Body of pancreas (tissue), 4 donors: ENCODE data around the gene PROCR. TPM values are rescaled to one million over a fixed set of nuclear protein-coding genes. Genes with fewer than 3 reads are reported as not detected.
"Not testable (repeated sequence)": the region's sequence is repeated elsewhere in the genome, so short reads cannot be mapped to it uniquely, and the experiment has no call there.

Experiments used
- ATAC-seq: fragments of 150-250 bp; one replicate; pipeline ENCODE4 v1.9.1; 2016
- DNase-seq, 4 donors: peaks; one replicate each; pipeline ENCODE4 v3.0.0-alpha.2; 2019
- H3K27ac ChIP-seq, 4 donors: fragments of 200-600 bp; sonication (generic); 1 replicate in 3 of 4; 2 replicates in 1 of 4; pipeline versions ENCODE4 v1.5.1 to v1.6.1; 2016 to 2019; ENCODE audit warnings: mild to moderate bottlenecking in 1 of 4, mixed read lengths in 1 of 4, moderate library complexity in 1 of 4
- H3K27me3 ChIP-seq, 2 donors: fragments of 200-600 bp; sonication (generic); one replicate each; pipeline ENCODE4 v1.6.0; 2016; ENCODE audit warnings: mild to moderate bottlenecking in 1 of 2
- H3K36me3 ChIP-seq, 2 donors: fragments of 200-600 bp; sonication (generic); replicated peaks in 1 of 2; 2 replicates each; pipeline ENCODE4 v1.5.1; 2016; ENCODE audit warnings: low read depth in 2 of 2; ENCODE audit not compliant: insufficient read depth in 1 of 2
- H3K4me1 ChIP-seq: fragments of 200-600 bp; sonication (generic); one replicate; pipeline ENCODE4 v1.6.0; 2016
- H3K4me3 ChIP-seq, 2 donors: fragments of 200-600 bp; sonication (generic); 1 replicate in 1 of 2; 2 replicates in 1 of 2; pipeline ENCODE4 v1.5.1; 2016 to 2019
- H3K9me3 ChIP-seq, 3 donors: fragments of 200-600 bp; sonication (generic); 1 replicate in 2 of 3; 2 replicates in 1 of 3; pipeline ENCODE4 v1.5.1; 2016
- POLR2A ChIP-seq, 3 donors: fragments of 450-650 bp; IDR thresholded peaks; one replicate each; pipeline ENCODE4 v1.6.1; 2016; ENCODE audit warnings: antibody characterized with exemption in 3 of 3, mild to moderate bottlenecking in 2 of 3
- WGBS, 2 donors: methylation state at CpG; one replicate each; pipeline ENCODE4 v1.1.5; 2017; 5-methylcytosine and 5-hydroxymethylcytosine counted together
- intact Hi-C: fragments of 100-400 bp; cut with DNase I; formaldehyde crosslinking; loops from one replicate; pipeline ENCODE4 v1.15.1; 2023
- total RNA-seq, 2 donors: library from RNA; depleted of rRNA; stranded (reverse); fragments of >200 nt; gene quantifications; one replicate each; pipeline ENCODE4 v1.1.0, GENCODE V29; 2016
- TF ChIP-seq, protein P1 (sequence below), 7 experiments: fragments of 450-650 bp in 4 of 7; fragments of 200-600 bp in 3 of 7; sonication (generic) in 3 of 7; IDR thresholded peaks; one replicate each; pipeline ENCODE4 v1.5.1; 2016 to 2019; ENCODE audit warnings: antibody characterized with exemption in 7 of 7

The PROCR gene
- total RNA-seq, 2 donors from 2014 or later, result 4.0 to 14.8 TPM

DNA sequence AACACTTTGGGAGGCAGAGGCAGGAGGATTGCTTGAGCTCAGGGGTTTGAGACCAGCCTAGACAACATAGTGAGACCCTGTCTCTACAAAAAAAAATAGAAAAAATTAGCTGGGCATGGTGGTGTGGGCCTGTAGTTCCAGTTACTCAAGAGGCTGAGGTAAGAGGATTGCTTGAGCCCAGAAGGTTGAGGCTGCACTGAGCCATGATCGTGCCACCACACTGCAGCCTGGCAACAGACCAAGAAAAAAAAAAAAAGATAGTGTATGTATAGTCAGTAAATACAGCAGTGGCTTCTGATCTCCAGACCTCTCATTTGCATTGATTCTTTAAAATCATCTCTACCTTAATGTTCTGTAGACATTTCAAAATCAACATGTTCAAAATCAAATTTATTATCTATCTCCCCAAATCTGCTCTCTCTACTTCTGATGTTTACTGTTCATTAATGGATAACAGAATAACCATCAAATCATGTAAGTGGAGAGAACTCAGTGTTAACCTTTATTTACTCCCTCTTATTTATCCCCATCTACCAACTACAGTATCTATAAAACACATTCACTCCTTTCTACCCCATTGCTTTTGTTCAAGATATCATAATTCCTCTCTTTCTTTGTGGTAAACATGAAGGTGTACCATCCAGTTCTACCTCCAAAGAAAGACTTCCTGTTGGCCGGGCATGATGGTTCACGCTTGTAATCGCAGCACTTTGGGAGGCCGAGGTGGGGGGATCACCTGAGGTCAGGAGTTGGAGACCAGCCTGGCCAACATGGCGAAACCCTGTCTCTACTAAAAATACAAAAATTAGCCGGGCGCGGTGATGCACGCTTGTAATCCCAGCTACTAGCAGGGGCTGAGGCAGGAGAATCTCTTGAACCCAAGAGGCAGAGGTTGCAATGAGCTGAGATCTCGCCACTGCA, 7.7 kb downstream of the PROCR start:
- 73 to 76% methylated on average over 11 of the region's 11 CpGs for WGBS, 2 donors

DNA sequence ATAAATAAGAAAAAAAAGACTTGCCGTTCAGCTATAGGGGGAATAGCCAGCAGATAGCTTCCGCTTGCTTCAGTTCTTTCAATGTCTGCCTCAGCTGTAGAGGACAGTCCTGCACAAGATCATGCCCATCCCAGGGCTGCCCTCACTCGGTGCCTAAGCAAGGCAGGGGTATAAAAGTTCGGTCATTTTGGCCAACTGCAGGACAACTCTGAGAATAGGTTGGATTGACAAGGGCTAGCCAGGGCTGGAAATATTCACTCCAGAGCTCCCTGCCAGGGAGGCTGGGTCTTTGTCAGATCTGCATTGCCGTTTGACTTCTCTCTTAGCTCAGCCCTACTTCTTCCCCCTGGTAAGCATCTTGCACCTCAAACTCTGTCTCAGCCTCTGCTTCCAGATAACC, 8.4 kb downstream of the PROCR start:
- WGBS, 2 donors, result 86 to 90% methylated on average over 5 of the region's 5 CpGs
- no peak for ATAC-seq
- no peaks in the 10 kb centered on the region for H3K27me3 ChIP-seq

More for the DNA sequence above, 7.7 kb downstream of the PROCR start:
- Histone ChIP-seq H3K36me3 (no peaks in the 10 kb centered on the region), H3K27ac (no peak overlapping the region), H3K9me3 (no peaks in the 10 kb centered on the region), H3K27me3 (no peaks in the 10 kb centered on the region), H3K4me3 (no peak overlapping the region), H3K4me1 (peaks cover 7% of the 10 kb centered on the region)
- intact Hi-C loops, result no loop called here
- no peak for TF ChIP-seq POLR2A (IDR thresholded peaks at IDR 0.05)
- TF ChIP-seq, protein P1, sequence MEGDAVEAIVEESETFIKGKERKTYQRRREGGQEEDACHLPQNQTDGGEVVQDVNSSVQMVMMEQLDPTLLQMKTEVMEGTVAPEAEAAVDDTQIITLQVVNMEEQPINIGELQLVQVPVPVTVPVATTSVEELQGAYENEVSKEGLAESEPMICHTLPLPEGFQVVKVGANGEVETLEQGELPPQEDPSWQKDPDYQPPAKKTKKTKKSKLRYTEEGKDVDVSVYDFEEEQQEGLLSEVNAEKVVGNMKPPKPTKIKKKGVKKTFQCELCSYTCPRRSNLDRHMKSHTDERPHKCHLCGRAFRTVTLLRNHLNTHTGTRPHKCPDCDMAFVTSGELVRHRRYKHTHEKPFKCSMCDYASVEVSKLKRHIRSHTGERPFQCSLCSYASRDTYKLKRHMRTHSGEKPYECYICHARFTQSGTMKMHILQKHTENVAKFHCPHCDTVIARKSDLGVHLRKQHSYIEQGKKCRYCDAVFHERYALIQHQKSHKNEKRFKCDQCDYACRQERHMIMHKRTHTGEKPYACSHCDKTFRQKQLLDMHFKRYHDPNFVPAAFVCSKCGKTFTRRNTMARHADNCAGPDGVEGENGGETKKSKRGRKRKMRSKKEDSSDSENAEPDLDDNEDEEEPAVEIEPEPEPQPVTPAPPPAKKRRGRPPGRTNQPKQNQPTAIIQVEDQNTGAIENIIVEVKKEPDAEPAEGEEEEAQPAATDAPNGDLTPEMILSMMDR (IDR thresholded peaks at IDR 0.05), result no peak
- ATAC-seq (no peak), DNase-seq (no peak)

DNA sequence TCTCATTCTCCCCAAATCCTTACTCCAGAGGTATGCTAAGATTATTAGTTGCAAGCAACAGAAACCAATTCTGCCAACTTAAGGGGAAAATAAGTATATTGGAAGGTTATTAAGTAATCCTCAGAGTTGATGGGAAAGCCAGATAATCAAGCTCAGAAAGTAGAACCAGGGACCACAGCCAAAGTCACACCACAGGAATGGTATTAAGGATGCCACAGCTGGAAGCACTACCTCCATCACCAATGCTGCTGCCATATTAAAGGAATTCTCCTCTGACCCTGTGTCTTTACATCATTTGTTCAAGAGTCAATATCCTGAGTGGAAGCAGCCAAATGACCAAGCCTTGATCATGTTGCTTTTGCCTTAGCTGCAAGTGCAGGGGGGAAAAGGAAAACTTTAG, 9.9 kb downstream of the PROCR start:
- Histone ChIP-seq H3K4me1 (peaks cover 7% of the 10 kb centered on the region), H3K27ac (no peak overlapping the region), H3K9me3 (no peaks in the 10 kb centered on the region), H3K36me3 (no peaks in the 10 kb centered on the region), H3K4me3 (no peak overlapping the region), H3K27me3 (no peaks in the 10 kb centered on the region)
- intact Hi-C loops, result no loop called here
- TF ChIP-seq POLR2A (IDR thresholded peaks at IDR 0.05), result no peak
- TF ChIP-seq, protein P1 (IDR thresholded peaks at IDR 0.05), result no peak
- no peak for DNase-seq
- ATAC-seq, result no peak

More for the DNA sequence above, 8.4 kb downstream of the PROCR start:
- no peak overlapping the region for H3K27ac ChIP-seq
- H3K4me3 ChIP-seq, result no peak overlapping the region
- intact Hi-C loops, result no loop called here
- H3K9me3 ChIP-seq, result no peaks in the 10 kb centered on the region
- DNase-seq, result no peak
- TF ChIP-seq, protein P1 (IDR thresholded peaks at IDR 0.05), result no peak
- H3K36me3 ChIP-seq, result no peaks in the 10 kb centered on the region
- peaks cover 7% of the 10 kb centered on the region for H3K4me1 ChIP-seq

DNA sequence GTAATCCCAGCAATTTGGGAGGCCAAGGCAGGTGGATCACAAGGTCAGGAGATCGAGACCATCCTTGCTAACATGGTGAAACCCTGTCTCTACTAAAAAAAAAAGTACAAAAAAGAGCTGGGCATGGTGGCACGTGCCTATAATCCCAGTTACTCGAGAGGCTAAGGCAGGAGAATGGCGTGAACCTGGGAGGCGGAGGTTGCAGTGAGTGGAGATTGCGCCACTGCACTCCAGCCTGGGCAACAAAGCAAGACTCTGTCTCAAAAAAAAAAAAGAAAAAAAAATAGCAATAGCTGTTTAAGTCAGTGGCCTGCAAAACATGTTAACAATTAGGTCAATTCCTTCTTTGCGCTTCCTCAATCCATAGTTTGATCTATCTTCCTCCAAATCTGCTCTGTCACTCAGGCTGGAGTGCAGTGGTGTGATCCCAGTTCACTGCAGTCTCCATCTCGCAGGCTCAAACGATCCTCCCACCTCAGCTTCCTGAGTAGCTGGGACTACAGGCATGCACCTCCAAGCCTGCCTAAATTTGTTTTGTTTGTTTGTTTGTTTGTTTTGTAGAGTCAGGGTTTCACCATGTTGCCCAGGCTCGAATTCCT, 14.9 kb downstream of the PROCR start:
- H3K4me1 ChIP-seq, ATAC-seq, H3K9me3 ChIP-seq, H3K4me3 ChIP-seq, intact Hi-C loops, DNase-seq, H3K36me3 ChIP-seq, H3K27me3 ChIP-seq, H3K27ac ChIP-seq: not testable (repeated sequence)
- 91% methylated on average over 10 of the region's 10 CpGs for WGBS, 2 donors

DNA sequence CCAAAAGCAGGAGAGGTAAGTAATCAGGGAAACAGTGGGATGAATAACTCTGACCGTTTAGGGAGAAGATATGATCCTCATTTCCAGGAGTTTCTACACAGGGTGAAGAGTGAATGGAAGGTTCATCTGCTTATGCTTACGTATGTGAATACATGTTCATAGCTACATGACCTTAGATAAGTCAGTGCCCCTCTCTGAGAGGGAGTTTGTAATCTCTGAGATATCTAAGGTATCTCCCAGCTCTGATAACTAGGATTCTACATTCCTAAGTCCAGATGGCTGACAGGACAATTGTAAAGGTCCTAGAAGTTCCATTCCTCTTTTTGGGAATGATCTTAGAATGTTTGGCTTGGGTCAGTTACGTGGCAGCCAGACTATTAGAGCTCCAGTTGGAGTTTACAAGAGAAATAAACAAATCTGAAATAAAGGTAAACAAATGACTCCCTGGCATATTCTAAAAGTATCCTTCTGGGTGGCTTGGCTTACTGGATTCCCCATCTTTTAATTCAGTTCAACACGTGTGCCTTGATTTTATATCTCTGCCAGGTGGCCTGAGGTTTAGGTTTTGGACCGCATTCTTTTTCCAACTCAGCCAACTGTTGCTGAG, 15.8 kb downstream of the PROCR start:
- H3K4me1 ChIP-seq, result peaks cover 13% of the 10 kb centered on the region
- H3K9me3 ChIP-seq, result no peaks in the 10 kb centered on the region
- no peak overlapping the region for H3K27ac ChIP-seq
- TF ChIP-seq POLR2A (IDR thresholded peaks at IDR 0.05), result no peak
- TF ChIP-seq, protein P1 (IDR thresholded peaks at IDR 0.05), result no peak
- H3K4me3 ChIP-seq, result no peak overlapping the region
- no peaks in the 10 kb centered on the region for H3K36me3 ChIP-seq
- DNase-seq (no peak), ATAC-seq (no peak)
- intact Hi-C loops, result no loop called here
- H3K27me3 ChIP-seq, result no peaks in the 10 kb centered on the region
- 83 to 87% methylated on average over 5 of the region's 5 CpGs for WGBS, 2 donors

DNA sequence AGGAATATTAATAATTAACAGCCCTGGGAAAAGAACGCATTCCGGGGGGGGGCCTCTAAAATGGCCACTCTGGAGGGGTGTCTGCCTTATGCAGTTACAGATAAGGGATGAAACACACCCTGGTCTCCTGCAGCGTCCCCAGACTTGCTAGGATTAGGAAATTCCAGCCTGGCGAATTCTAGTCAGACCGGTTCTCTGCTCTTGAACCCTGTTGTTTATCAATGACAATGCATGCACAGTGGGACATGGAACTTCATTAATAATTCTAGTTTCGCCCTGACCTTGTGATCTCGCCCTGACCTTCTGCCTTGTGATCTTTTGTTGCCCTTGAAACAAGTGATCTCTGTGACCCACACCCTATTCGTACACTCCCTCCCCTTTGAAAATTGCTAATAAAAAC, 17.4 kb downstream of the PROCR start:
- 34 to 44% methylated on average over 8 of the region's 8 CpGs for WGBS, 2 donors
- peak; percentile 13 to 64 (median 38) for DNase-seq
- intact Hi-C loops, H3K36me3 ChIP-seq, H3K27me3 ChIP-seq, ATAC-seq, H3K9me3 ChIP-seq, H3K4me3 ChIP-seq: not testable (repeated sequence)
- peak overlapping the region in 1 of 4 donors; percentile 46 for H3K27ac ChIP-seq
- peaks cover 21% of the 10 kb centered on the region for H3K4me1 ChIP-seq
